ENCODE data around the gene ZBTB46. TPM values are rescaled to one million over a fixed set of nuclear protein-coding genes. Genes with fewer than 3 reads are reported as not detected.

Gene ZBTB46
- total and polyA plus RNA-seq, 10 of the 15 experiments (the other 5 are each of a cell fraction or from before 2014, with no cell fraction given), result 0.15 to 0.92 (median 0.34) TPM

- TF ChIP-seq HDGF (IDR thresholded peaks at IDR 0.05) (no peak), SREBF1 (IDR thresholded peaks at IDR 0.05; ENCODE audit: low read length) (no peak), ZBTB4 (CRISPR knock-in tag; IDR thresholded peaks at IDR 0.05) (no peak), EP300 (IDR thresholded peaks at IDR 0.05; ENCODE audit: borderline replicate concordance in 1 of 2, control insufficient read depth in 1 of 2, low read depth in 2 of 2, low read length in 2 of 2) (no peak)
Observed at GRCh38 chr20:63703976-63704748, 126.9 kb downstream of the ZBTB46 start (continued).

- intact Hi-C loops (cut with micrococcal nuclease; ENCODE audit: unreplicated experiment) (no loop called here), in situ Hi-C loops (cut with MboI) (no loop called here)
- no TSS peak for BruUV-seq (replicated peaks)
- Histone ChIP-seq H3K4me2 (ENCODE audit: control insufficient read depth, insufficient read depth) (no peak overlapping the region), H3K4me1 (ENCODE audit: control insufficient read depth, insufficient read depth, low read length) (peaks cover 21% of the 10 kb centered on the region), H3K36me3 (ENCODE audit: control insufficient read depth in 2 of 2, insufficient read depth in 2 of 2, low read length in 1 of 2) (peaks cover 5 to 7% of the 10 kb centered on the region in 2 experiments; a peak in 3 of 4 replicates), H3K79me2 (ENCODE audit: control insufficient read depth, insufficient read depth, low read length) (peaks cover 26% of the 10 kb centered on the region), H3K9ac (ENCODE audit: control insufficient read depth, insufficient read depth, low read length) (no peak overlapping the region), H2AFZ (ENCODE audit: control insufficient read depth, low read depth, low read length) (no peak overlapping the region), H3K27ac (ENCODE audit: control insufficient read depth, insufficient read depth) (no peak overlapping the region), H3K4me3 (no peak overlapping the region), H3K9me3 (replicated peaks; ENCODE audit: control insufficient read depth, insufficient read depth, low read length) (no peaks in the 10 kb centered on the region), H3K27me3 (replicated peaks in 1 of 2; ENCODE audit: control insufficient read depth in 2 of 2, insufficient read depth in 2 of 2, low read length in 1 of 2) (no peaks in the 10 kb centered on the region), H4K20me1 (ENCODE audit: control insufficient read depth, insufficient read depth) (no peaks in the 10 kb centered on the region)
- ChIA-PET POLR2A (no interaction called here), RAD21 (ENCODE audit: unreplicated experiment) (interaction anchor here (0.7 to 1.1 kb wide), 2 partner anchors 165 to 241 kb away, joined by 3 read pairs; no protein-coding TSS in a partner anchor), CTCF (no interaction called here), SMC1A (ENCODE audit: uncharacterized antibody, unreplicated experiment) (no interaction called here)
- no peak for ATAC-seq
- DNase-seq (ENCODE audit: low read depth, low spot score), result no peak
- 84% methylated on average over 15 of the region's 15 CpGs for WGBS (ENCODE audit: insufficient coverage, insufficient replicate concordance, low lambda C conversion rate, missing lambda C conversion rate)
- FAIRE-seq, result no peak
- TF ChIP-seq MYC (IDR thresholded peaks at IDR 0.05; ENCODE audit: insufficient read depth, insufficient read length, insufficient replicate concordance, low read length, severe bottlenecking) (no peak), CBX5 (IDR thresholded peaks at IDR 0.05; ENCODE audit: low read depth) (no peak), MLLT1 (IDR thresholded peaks at IDR 0.05) (no peak), RAD51 (IDR thresholded peaks at IDR 0.05) (no peak), NR2C1 (IDR thresholded peaks at IDR 0.05) (no peak), ZBTB4 (CRISPR knock-in tag; IDR thresholded peaks at IDR 0.05) (no peak), YBX1 (IDR thresholded peaks at IDR 0.05) (no peak), ETV6 (conservative IDR thresholded peaks at IDR 0.05 in 1 of 2, IDR thresholded peaks at IDR 0.05 in 1 of 2; ENCODE audit: borderline replicate concordance in 1 of 2, low read depth in 1 of 2) (no peak), NR2C2 (IDR thresholded peaks at IDR 0.05; ENCODE audit: borderline replicate concordance, control insufficient read depth, insufficient read length, low read depth) (no peak)
Observed at GRCh38 chr20:63703471-63703975, 127.5 kb downstream of the ZBTB46 start.

Measured in GM12878 (cell line).